A204.1 (cell line): ENCODE results near the gene BLTP3A.

Source experiments
- FAIRE-seq: peaks from 2 replicates; lab custom pipeline; 2012; peaks lifted over from hg19 to GRCh38; lab: Jason Lieb, UNC

Gene BLTP3A

GRCh38 chr6:34829137-34829536 lies 37.3 kb downstream of the BLTP3A start:
- FAIRE-seq = no peak

DNA sequence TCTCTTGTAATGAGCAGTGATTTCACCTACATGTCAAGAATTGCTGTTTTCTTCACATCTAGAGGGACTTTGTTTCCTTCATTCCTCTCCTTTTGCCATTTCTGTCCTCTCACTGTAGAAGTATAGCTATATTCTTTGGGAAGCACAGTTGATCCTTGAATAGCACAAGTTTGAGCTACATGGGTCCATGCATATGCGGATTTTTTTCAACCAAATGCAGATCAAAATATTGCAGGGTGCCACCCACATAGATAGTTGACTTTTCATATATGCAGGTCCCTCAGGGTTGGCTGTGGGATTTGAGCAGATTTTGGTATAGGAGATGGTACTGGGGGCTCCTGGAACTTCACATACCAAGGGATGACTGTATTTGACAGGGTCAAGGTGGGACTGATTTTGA lies 41.1 kb downstream of the BLTP3A start:
- FAIRE-seq = no peak

GRCh38 chr6:34834789-34835518 lies 43.1 kb downstream of the BLTP3A start:
- FAIRE-seq = no peak

DNA sequence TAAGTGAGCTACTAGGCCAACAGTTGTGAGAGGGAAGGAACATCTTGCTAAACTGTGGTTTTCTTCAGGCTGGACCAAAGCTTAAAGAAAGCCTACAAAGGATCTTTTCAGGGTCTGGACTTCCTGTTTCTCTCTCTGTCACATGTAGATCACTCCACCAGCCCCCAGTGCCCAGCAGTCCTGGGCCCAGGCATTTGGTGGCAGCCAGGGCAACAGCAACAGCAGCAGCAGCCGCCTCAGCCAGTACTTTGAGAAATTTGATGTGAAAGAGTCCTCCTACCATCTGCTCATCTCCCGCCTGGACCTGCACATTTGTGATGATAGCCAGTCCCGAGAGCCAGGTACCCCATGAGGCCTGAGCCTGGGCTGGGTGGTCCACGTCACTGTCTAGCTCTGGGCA lies 44.1 kb downstream of the BLTP3A start:
- no peak for FAIRE-seq

GRCh38 chr6:34836451-34836850 lies 44.6 kb downstream of the BLTP3A start:
- FAIRE-seq = no peak

DNA sequence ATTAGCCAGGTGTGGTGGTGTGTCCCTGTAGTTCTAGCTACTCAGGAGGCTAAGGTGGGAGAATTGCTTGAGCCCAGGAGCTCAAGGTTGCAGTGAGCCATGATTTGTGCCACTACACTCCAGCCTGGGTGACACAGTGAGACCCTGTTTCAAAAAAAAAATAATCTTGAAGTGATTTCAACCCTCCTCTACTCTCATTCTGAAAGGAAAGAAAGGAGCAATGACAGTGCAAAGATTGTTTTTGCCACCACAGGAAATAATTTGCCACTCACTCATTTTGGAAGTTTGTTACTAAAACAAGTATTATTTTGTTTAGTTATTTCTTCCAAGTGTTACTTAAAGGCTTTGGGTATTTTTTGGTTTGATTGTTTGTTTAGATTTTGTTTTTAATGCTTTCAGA lies 45.6 kb downstream of the BLTP3A start:
- FAIRE-seq = no peak

DNA sequence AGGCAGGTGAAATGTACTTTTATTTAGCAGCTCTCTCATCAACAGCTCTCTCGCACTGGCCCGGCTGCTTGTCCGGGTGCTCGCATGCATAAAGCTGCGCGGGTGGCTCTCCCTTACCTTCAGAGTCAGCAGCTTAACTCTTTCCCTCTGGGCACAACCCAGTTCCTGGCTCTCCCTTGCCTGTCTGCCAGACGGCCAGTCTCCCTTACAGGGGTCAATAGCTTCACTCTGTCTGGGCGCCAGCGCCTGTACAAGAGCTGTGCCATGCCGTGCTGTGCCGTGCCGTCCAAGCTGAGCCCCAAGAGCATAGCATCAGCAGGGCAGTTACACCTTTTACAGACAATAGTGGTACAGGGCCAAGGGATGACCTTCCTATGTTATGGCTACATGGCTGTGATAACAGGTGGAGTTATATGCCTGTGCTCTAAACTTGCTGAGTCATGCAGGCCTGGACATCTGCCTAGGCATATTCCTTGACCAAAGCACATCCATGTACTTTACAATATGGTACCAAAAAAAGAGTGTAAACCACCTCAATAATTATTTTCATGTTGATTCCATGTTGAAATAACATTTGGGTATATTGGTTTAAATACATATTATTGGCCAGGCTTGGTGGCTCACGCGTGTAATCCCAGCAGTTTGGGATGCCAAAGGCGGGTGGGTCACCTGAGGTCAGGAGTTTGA lies 47.9 kb downstream of the BLTP3A start:
- no peak for FAIRE-seq
